Stimulated activated CD4-positive, alpha-beta T cell treated with anti-CD3 and anti-CD28 coated beads, Interleukin-12 subunit alpha, Interleukin-12 subunit beta, amount 100 ng/mL, for 24 hours (primary cell): Measurements from ENCODE around the gene ROR2.

Experiments used
- DNase-seq, 2 experiments: peaks; one replicate each; pipeline ENCODE4 v3.0.0-alpha.2; 2020; ENCODE audit warnings: low read depth in 2 of 2

Gene ROR2

DNA sequence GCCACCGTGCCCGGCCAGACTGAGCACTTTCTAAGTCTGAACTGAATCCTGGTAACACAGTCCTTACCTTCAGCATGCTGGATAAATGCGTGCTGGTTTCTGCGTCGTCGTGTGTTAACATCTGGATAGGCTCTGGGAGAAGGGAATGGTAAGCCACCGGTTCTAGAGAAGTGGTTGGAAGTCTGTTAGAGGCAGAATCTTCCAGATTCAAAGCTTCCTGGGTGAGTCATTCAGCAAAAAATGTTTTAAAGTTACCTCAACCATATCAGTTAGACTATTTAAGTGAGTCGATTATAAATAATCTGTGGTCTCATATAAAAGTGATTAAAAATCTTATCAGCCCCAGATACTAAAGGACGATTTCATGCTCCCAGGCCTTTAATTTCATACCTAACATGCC is 269.9 kb downstream of the ROR2 start:
- no peak for DNase-seq

DNA sequence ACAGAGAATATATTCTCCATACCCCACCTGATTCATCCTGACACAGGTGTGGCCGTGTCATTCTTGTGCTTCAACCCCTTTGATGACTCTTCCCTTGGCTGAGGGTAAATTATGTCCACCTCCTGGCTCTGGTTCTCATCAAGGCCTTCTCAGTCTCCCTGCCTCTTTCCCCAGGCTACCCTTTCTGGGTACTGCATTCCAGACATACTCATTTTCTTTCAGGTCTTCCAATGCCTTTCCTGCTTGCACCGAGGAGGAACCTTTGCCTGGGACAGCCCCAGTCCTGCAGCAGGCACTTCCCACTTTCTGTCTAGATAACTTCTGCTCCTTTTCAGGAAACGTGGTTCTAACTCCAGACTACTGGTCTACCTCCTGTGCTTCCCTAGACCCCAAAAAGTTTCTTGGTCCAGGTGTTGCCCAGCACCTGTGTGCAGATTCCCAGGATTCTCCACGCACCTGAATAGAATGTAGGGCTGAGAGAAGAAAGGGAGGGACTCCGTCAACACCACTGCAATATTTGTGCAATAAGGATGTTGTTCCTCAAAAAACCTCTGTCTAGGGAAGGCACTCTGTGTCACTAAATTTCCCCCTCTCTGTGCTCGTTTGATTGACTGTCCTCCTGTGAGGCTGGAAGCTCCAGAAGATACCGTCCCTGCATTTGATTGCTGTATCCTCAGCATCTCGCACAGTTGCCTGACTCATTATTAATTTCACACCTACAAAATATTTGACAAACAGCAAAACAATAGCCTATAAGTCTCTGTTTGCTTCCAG is 271.0 kb downstream of the ROR2 start:
- DNase-seq, result no peak

DNA sequence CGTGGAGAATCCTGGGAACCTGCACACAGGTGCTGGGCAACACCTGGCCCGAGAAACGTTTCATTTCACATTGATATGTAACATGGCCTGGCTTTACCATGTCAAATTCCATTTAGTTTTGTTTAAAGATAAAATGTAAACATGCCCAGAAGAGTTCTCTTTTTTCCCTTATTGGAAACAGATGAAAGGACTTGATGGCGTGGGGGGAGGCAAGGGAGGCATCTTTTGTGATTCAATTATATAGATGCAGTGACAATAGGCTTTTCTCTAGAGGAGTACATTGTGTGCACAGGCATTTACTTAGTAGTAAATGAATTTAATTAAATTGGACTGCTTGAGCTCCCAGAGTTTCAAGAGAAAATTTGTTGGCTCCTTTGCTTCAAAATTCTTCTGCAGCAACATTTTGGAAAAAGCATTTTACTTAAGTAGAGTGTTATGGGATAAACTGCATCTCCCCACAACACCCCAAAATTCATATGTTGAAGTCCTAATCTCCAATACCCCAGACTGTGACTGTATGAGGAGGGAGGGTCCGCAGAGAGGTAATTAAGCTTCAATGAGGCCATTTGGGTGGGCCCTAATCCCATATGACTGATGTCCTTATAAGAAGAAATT is 272.1 kb downstream of the ROR2 start:
- no peak for DNase-seq

DNA sequence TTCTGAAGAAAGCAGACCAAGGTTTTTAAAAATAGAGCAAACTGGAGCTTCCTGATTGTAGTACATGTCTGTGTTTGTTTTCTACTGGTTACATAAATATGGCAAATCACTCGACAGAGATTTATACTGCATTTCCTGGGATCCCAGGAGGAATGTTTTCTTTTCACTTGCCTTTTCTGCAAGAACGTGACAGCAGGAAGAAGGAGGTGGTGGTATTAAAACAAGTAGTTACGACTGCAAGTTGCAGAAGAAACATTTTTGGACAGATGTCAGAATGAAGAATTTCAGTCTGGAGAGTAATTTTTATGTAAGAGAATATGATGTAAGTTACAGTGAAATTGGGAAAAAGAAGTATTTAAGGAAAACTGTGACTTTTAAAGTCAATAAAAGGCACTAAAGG is 272.7 kb downstream of the ROR2 start:
- no peak for DNase-seq

DNA sequence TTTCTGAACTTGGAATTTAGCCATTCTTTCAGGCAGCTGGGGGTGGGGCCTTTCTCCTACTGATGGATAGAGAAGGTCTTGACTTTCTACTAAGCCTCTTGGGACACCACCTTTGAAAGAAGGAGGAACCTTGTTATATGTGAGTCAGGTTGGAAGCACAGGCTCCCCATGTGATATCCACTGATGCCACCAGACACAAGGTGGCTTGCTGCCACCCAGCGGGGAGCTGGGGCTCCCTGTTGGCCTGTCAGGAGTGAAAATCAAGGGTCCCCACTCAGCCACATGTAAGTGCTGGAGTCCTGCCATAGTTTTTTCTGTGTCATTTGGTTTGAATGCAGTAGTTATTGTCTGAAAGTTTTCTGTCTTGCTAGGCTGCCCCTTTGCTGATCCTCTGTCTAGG is 274.0 kb downstream of the ROR2 start:
- no peak for DNase-seq

DNA sequence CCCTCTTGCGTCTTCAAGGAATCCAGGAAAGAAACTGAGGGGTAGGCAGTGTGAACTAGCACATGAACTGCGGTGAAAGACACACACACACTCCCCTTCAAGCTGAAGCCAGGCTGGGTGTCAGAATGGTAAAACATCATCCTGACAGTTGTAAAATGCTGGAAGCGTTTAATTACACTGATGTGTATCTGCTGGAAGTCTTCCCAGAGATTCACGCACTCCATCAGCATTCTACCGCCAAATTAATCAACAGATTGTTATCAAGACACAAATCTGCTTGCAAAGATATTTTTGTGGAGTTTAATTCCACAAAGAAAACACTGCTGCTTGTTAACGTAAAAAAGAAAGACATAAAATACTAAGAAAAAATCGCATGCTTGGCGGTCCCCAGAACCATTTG is 285.4 kb downstream of the ROR2 start:
- DNase-seq, result no peak

DNA sequence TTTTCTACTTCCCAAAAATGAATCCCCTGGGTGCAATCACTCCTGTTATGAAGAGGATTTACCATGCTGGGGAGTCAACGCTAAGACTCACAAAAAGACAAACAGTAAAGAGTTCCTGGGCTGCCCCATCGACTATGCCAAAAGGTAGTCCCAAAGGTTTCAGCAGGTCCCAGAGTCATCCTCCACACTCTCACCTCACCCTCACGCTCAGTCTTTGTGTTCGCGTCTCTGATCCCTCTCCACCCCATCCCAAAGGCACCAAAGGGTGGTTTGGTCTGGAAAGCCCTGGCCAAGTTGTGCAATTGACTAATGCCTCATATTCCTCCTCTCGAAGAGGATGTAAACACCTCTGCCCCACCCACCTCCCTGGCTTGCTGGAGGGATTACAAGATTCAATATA is 286.2 kb downstream of the ROR2 start:
- DNase-seq, result no peak

DNA sequence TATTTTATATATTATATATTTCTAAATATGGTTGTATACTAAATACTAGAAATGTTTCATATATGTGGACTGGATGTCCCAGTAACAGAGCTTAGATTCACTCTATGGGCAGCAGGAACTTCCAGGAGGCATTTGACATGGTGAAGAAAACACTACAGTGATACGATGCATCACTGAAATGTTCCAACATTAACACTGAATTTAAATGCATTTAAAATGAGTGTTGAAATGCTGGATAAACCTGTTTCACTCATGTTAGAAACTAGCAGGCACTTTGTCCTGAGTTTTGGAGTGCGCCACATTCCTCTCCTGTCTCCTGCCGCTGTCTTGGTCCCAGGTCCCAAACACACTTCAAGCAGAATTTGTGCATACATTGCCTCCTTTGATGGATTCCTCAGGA is 288.6 kb downstream of the ROR2 start:
- DNase-seq, result no peak

DNA sequence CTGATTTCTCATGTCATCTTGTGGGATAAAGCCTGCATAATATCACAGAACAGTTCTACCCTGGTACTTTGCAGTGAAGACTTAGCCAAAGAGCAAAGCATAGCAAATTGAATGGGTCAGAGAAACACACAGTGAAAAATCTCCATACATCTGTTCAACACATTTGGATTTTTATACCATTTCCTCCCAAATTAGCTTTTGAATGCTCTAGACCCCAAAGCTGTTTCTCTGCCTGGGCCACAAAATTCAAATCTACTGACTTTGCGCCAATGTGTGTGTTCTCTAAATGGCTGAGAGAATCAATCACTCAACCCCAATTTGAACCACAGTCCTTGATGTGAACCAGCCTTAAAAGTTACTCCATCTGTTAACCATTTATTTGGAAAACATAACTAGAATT is 289.5 kb downstream of the ROR2 start:
- no peak for DNase-seq

DNA sequence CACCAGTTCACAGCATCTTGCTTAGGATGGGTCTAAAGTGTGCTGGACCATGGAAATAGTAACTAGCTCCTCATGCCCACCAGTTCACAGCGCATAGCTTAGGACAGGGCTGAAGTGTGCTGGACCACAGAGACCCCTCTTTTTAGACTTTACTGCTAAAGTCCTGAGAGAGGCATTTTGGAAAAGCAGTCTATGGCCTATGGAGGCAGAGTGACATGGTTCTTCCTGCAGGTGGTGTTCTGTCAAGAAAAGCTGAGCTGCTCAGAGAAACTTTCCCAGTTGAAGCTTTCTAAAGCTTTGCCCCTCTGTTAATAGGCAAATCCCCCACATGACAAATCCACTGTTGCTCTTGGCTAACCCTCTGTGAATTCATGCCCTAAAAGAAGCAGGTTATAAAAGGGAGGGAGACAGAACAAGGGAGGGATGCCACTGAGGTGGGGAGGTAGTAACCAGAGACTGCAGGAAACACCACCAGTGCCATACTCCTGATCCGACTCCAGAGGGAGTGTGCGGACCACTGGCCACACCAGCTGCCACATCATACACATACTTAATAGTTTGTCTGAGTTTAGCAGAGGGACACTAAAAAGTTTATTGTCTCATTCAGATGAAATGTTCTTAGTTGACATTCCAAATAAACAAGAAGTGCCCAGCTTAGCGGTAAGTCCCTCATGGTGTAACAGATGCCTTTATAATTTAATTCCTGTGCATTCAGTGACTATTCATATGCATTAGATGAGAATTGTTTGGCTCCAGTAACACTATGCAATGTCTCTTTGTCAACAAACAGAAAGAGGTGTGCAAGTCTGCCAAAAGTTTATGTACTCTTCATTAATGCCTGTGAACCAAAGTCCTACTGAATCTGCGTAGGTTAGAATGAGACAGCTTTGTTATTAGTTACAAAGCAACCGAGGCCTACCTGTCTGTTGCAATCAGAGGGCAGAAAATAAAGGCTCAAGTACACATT is 290.2 kb downstream of the ROR2 start:
- DNase-seq, result no peak

DNA sequence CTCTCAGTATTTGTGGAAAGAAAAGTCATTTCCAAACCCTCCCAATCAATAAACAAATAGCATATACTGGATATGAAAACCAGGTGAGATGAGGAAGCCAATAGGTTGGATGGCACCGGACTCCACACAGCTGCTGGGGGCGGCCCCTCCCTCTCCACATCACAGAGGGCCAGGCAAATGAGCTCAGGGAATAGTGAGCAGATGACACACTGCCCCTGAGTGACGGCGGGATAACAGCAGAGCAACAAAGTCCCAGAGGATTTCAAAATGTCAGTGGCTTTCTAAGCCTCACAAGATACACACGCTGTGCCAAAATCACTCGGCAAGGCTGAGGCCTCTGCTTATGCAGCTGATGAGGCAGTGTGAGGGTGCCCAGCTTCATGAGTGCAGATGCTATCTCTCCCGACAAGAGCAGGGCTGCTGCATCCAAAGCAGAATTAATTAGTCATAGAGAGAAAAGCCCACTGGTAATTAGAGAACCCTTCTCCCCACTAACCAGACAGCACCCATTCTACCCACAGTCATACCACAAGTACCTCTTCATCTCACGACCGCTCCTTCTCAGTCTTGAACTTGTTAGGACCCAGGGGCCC is 291.4 kb downstream of the ROR2 start:
- no peak for DNase-seq

DNA sequence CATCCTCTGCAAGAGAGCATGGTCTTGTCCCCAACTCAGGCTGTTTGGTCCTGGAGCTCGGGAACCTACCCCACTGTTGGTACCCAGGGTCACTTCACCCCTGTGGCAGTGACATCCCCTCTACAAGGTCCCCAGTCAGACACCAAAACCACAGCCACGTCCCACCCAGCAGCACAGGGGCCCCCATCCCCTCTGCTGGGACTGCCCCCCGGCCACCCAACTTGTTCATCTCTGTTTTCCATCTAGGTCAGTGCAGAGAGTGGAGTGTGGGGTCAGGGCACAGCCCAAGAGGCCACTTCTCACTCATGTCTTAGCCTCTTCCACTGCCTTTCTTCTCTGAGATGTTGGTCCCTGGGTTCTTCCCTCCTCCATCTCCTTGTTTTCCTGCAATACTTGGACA is 292.5 kb downstream of the ROR2 start:
- DNase-seq, result no peak

DNA sequence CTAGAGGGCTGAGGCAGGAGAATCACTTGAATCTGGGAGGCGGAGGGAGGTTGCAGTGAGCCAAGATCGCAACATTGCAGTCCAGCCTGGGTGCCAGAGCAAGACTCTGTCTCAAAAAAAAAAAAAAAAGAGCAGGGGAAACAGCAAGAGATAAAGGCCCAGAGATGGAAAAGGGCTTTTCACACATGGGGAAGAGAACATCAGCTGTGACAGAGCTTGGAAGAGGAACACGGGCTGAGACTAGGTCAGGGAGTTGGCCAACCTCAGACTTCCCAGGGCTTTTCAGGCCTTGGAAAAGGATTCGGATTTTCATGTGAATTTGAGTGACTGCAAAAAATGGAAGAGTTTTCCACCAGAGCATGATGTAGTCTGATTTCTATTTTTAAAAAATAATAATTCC is 294.4 kb downstream of the ROR2 start:
- no peak for DNase-seq

DNA sequence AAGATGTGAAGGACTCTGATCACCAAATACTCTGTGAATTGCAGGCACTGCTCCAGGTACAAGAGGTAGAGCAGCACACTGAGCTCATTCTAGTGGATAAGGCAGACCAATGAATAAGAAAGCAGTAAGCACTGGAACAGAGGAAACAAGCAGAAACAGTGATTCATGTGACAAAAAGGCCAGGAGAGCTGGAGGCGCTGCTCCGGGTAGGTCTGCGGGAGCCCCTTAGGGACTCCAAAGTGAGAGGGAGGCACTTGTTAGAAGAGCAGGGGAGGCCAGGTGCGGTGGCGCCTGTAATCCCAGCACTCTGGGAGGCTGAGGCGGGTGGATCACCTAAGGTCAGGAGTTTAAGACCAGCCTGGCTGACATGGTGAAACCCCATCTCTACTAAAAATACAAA is 294.8 kb downstream of the ROR2 start:
- no peak for DNase-seq

DNA sequence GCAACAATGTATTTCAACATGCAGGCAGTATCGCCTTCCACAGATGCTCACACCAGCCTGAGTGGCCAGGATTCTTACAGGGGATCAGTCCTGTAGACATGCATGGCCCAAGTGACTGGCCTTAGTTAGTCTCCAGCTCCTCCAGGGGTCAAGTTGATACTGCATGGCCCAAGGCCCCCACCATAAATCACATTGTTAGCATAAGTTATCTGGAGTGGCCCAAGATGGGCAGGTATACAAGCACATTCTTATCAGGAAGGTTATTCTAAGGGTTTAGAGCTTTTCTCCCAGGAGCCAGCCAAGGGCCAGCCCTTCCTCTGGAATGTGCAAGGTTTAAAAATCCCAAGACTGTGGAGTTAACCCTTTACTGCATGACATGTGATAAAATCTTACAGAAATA is 295.5 kb downstream of the ROR2 start:
- DNase-seq, result no peak

DNA sequence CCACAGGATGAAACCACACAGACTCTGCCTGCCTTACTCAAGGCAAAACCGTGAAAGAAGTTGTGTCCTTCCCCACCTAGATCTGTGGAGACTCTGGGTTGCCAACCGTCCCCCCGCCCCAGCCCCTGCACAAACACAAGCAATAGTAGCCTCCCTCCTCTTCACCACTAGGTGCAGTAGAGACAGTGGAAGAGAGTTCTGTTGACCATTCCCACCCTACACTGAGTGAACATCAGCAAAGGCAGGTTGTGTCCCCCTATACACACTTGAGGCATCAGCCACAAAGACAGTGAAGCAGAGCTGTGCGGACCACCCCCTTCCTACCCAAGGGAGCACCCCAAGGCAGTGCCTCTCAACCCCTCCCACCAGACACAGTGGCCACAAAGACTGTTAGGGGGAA is 302.7 kb downstream of the ROR2 start:
- no peak for DNase-seq

DNA sequence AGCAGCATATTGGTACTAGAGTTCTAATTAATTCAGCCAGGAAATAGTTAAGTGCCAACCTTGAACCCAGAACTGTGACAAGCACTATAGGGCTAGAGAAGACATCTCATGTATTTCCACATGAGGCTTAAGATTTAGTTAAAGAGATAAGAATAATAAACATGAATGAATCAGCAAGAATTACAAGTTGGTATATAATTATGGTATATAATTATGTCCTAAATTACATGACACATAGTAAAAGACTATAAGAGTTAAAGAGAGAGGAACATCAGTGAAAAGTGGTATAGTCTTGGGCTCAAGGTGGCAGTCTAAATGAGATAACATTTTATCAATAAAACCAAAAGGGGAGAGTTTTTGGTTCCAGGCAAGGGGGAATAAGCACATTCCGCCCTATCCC is 303.3 kb downstream of the ROR2 start:
- DNase-seq, result no peak

DNA sequence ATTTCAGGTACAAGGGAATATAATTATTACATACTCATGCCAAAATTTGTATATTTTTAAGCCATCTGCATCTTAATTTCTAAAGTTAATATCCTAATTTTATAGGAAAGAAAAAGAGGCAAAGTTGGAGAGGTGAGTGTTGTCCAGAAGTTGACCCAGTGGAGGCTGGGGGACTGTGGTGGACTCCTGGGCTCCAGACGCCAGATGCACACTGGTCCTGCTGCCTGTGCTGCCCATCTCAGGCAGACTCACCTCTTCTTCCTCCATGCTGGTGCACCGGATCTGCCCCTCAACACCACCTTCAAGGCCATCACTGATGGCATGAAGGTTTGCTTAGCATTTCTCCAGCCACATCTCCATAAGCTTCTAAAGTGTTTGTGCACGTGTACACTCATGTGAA is 305.6 kb downstream of the ROR2 start:
- DNase-seq, result no peak

DNA sequence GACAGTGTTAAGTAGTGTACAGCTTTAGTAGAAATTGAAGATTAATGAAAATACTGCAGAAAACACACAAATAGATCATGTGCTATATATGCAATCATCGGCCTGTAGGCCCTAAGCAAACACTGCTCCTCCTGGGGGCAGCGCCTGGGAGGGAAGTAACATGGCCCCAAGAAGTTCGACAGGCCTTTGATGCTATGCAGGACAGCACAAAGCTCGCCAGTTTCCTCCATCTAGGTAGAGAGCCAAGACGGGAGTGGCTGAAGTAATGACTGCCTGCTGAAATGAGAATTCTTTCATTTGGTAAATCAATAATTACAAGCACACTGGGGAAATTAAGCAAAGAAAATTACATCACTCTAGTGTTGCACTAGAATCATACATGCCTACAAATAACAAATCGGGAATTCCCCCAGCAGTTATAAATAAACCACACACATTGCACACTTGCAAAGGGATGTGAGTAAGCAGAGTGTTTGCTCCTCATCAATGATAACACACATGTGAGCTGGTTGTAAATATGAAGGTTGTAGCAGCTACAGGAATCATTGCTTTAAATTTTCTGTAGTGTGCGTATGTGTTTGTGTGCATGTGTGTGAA is 306.4 kb downstream of the ROR2 start:
- no peak for DNase-seq

DNA sequence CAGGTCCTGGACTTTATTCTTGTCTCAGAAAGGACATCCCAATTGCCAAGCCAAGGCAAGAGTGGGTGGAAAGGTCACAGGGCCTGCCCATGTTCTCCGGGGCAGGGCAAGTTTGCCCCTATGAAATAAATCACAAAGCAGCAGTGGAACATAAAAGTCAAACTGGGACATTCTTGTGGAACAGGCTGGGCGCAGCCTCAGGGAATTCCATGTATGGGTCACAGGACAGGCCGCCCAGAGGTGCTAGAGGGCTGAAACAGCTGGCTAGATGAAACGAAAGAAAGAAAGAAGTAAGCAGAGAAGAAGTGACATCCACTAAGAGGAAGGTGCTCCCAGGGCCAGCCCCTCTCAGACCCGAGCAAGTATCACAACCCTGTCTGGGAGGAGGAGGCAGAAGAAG is 307.3 kb downstream of the ROR2 start:
- DNase-seq, result no peak

DNA sequence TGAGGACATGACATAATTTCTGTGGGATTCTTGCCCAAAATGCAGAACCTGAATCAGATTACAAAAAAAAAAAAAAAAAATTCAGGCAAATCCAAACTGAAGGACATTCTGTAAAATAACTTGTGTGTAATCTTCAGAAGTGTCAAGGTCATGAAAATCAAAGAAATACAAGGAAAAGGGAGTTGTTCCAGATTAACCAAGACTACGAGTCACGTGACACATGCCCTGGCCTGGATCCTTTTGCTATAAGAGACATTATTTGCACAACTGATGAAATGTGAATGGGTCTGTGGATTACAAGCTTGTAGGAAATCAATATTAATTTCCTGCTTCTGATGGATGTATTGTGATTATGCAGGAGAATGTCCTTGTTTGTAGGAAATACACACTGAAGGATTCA is 309.6 kb downstream of the ROR2 start:
- no peak for DNase-seq

DNA sequence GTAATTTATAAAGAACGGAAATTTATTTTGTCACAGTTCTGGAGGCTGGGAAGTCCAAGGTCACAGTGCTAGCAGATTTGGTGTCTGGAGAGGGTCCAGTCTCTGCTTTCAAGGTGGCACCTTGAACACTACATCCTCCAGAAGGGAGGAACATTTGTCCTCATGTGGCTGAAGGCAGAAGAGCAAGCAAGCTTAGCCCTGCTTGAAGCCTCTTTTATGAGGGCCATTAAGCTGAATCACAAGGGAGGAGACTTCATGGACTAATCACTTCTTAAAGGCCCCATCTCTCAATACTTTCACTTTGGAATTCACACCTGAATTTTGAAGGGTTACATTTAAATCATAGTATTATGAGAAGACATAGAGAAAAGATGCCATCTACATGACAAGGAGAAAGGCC is 311.0 kb downstream of the ROR2 start:
- no peak for DNase-seq
